ENCODE measurements around the gene CILP.

DNA sequence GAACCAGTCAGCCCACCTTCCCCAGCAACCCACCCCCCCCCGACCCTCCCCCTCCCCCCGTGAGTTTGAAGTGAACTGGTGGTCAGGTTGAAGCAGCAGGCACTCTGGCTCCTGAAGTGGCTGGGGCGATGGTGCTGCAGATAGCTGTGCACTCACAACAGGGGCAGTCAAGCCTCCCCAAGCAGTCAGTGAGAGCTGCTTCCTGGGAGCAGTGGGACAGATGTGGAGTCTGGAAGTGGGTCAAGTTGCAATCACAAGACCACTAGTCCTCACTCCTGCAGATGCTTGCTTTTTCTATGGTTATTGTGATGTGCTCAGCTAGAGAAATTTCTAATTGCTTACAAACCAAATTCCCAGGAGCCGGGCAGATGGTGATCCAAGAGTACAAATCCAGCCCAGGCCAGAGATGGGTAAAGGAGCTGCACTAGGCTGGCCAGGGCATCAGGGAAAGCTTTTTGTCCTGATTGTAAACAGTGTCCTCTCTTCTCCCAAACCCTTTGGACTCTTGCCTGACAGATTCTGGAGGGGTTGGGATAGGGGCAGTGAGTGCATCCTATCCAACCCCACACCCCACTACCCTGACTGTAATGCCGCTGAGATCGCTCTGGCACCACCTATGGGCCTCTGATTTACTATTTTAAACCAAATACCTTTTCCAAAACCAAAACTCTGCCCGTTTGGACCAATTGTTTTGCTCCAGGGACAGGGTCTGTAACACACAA is 16.3 kb downstream of the CILP start:
- no peak for TF ChIP-seq POLR2A (IDR thresholded peaks at IDR 0.05)
- TF ChIP-seq, protein P1, sequence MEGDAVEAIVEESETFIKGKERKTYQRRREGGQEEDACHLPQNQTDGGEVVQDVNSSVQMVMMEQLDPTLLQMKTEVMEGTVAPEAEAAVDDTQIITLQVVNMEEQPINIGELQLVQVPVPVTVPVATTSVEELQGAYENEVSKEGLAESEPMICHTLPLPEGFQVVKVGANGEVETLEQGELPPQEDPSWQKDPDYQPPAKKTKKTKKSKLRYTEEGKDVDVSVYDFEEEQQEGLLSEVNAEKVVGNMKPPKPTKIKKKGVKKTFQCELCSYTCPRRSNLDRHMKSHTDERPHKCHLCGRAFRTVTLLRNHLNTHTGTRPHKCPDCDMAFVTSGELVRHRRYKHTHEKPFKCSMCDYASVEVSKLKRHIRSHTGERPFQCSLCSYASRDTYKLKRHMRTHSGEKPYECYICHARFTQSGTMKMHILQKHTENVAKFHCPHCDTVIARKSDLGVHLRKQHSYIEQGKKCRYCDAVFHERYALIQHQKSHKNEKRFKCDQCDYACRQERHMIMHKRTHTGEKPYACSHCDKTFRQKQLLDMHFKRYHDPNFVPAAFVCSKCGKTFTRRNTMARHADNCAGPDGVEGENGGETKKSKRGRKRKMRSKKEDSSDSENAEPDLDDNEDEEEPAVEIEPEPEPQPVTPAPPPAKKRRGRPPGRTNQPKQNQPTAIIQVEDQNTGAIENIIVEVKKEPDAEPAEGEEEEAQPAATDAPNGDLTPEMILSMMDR (IDR thresholded peaks at IDR 0.05): no peak
